A549 (cell line): ENCODE results near the gene RAET1E. TPM values are rescaled to one million over a fixed set of nuclear protein-coding genes. Genes with fewer than 3 reads are reported as not detected.

ENCODE experiments used
- ATAC-seq, 2 experiments: fragments of 200-7000 bp in 1 of 2; fragments of >200 bp in 1 of 2; cut with Nextera tagmentation in 1 of 2; cut with Tn5 transposase in 1 of 2; 3 replicates each; pipeline versions ENCODE4 v1.8.0 to v1.9.1; 2018 to 2020; ENCODE audit warnings: mild to moderate bottlenecking in 1 of 2, moderate library complexity in 1 of 2
- CTCF ChIA-PET: fragments of 300-600 bp; sonication (Branson Sonifier 250); formaldehyde crosslinking; extraction: SDS; loops from one replicate; lab custom pipeline; 2021; ENCODE audit warnings: antibody characterized with exemption, inconsistent platforms; lab: Yijun Ruan, JAX
- POLR2A ChIA-PET: fragments of 350-600 bp; formaldehyde crosslinking; extraction: SDS; loops from one replicate; lab custom pipeline; 2021; ENCODE audit warnings: antibody characterized with exemption, inconsistent platforms; lab: Yijun Ruan, JAX
- DNase-seq, 2 experiments: peaks; one replicate each; pipeline versions ENCODE4 v3.0.0 to v3.0.0-alpha.2; 2011 to 2016; ENCODE audit warnings: low read depth in 1 of 2, low spot score in 1 of 2
- FAIRE-seq: peaks from 2 replicates; lab custom pipeline; 2011; peaks lifted over from hg19 to GRCh38; lab: Jason Lieb, UNC
- H3K27ac ChIP-seq, 2 experiments: fragments of >200 bp; sonication (Bioruptor Twin); formaldehyde crosslinking; 3 replicates each; pipeline ENCODE4 v1.5.1; 2016 to 2017
- H3K4me1 ChIP-seq: fragments of >200 bp; sonication (Bioruptor Twin); formaldehyde crosslinking; 3 replicates; pipeline ENCODE4 v1.6.1; 2016
- H3K4me2 ChIP-seq: fragments of >200 bp; sonication (Bioruptor Twin); formaldehyde crosslinking; 3 replicates; pipeline ENCODE4 v1.6.1; 2016
- H3K4me3 ChIP-seq: fragments of >200 bp; sonication (Bioruptor Twin); formaldehyde crosslinking; 3 replicates; pipeline ENCODE4 v1.5.1; 2016
- H3K9me3 ChIP-seq: fragments of >200 bp; sonication (Bioruptor Twin); formaldehyde crosslinking; 3 replicates; pipeline ENCODE4 v1.6.1; 2016
- BHLHE40 ChIP-seq: IDR thresholded peaks from 2 replicates; pipeline ENCODE4 v1.6.1; 2012; ENCODE audit warnings: low read depth, low read length, inconsistent platforms
- CHD2 ChIP-seq: fragments of 150-350 bp; IDR thresholded peaks from 2 replicates; pipeline ENCODE4 v1.6.1; 2014; ENCODE audit warnings: low read length; ENCODE audit not compliant: partially characterized antibody
- EHMT2 ChIP-seq: fragments of 200-600 bp; sonication (generic); IDR thresholded peaks from 2 replicates; pipeline ENCODE4 v1.6.1; 2016; ENCODE audit warnings: antibody characterized with exemption, low read depth, mild to moderate bottlenecking, moderate library complexity
- EP300 ChIP-seq, 2 experiments: fragments of >200 bp; sonication (Bioruptor Twin); formaldehyde crosslinking; IDR thresholded peaks; 2 replicates in 1 of 2; 3 replicates in 1 of 2; pipeline ENCODE4 v1.6.1; 2016 to 2017
- FOSL2 ChIP-seq, 2 experiments: fragments of 450-650 bp in 1 of 2; fragments of >200 bp in 1 of 2; sonication (Bioruptor Twin) in 1 of 2; formaldehyde crosslinking; IDR thresholded peaks; 2 replicates each; pipeline versions ENCODE4 v1.5.0 to v1.6.1; 2016 to 2020; ENCODE audit warnings: mild to moderate bottlenecking in 1 of 2, moderate library complexity in 1 of 2
- FOXS1 ChIP-seq: fragments of 250-450 bp; sonication (Bioruptor Pico); IDR thresholded peaks from 2 replicates; pipeline ENCODE4 v1.5.0; 2020; ENCODE audit warnings: mild to moderate bottlenecking, moderate library complexity
- GATA3 ChIP-seq: IDR thresholded peaks from 2 replicates; pipeline ENCODE4 v1.6.1; 2012; ENCODE audit warnings: borderline replicate concordance
- HOXA7 ChIP-seq: fragments of 250-450 bp; sonication (Bioruptor Pico); IDR thresholded peaks from 2 replicates; pipeline ENCODE4 v1.5.0; 2020; ENCODE audit warnings: mild to moderate bottlenecking, moderate library complexity
- HOXB5 ChIP-seq: fragments of 250-450 bp; sonication (Bioruptor Pico); IDR thresholded peaks from 2 replicates; pipeline ENCODE4 v1.5.0; 2020; ENCODE audit warnings: mild to moderate bottlenecking, moderate library complexity
- JUN ChIP-seq, 2 experiments: fragments of >200 bp; sonication (Bioruptor Twin); formaldehyde crosslinking; IDR thresholded peaks; 2 replicates in 1 of 2; 3 replicates in 1 of 2; pipeline ENCODE4 v1.6.1; 2016 to 2017
- JUNB ChIP-seq: fragments of >200 bp; sonication (Bioruptor Twin); formaldehyde crosslinking; IDR thresholded peaks from 2 replicates; pipeline ENCODE4 v1.6.1; 2016
- KDM1A ChIP-seq: fragments of 200-600 bp; sonication (generic); IDR thresholded peaks from 2 replicates; pipeline ENCODE4 v1.6.1; 2016; ENCODE audit warnings: low read depth, mild to moderate bottlenecking
- MAX ChIP-seq: IDR thresholded peaks from 2 replicates; pipeline ENCODE4 v1.6.1; 2012
- NFE2L2 ChIP-seq: fragments of 150-350 bp; conservative IDR thresholded peaks from 2 replicates; pipeline ENCODE4 v1.6.1; 2014; ENCODE audit warnings: low read length
- POLR2A ChIP-seq: IDR thresholded peaks from 2 replicates; pipeline ENCODE4 v1.6.1; 2012; ENCODE audit warnings: mild to moderate bottlenecking, low read length
- POLR2AphosphoS2 ChIP-seq: conservative IDR thresholded peaks from 2 replicates; pipeline ENCODE4 v1.6.1; 2012; ENCODE audit warnings: low read length, improper control_type of control experiment, inconsistent platforms
- RAD21 ChIP-seq, 2 experiments: fragments of >200 bp in 1 of 2; sonication (Bioruptor Twin) in 1 of 2; formaldehyde crosslinking in 1 of 2; IDR thresholded peaks in 1 of 2; conservative IDR thresholded peaks in 1 of 2; 2 replicates in 1 of 2; 3 replicates in 1 of 2; pipeline ENCODE4 v1.6.1; 2012 to 2018; ENCODE audit warnings: inconsistent platforms in 1 of 2
- SREBF2 ChIP-seq: fragments of 450-650 bp; IDR thresholded peaks from 2 replicates; pipeline ENCODE4 v1.6.1; 2014; ENCODE audit warnings: mild to moderate bottlenecking, moderate library complexity
- ZC3H11A ChIP-seq: fragments of 450-650 bp; IDR thresholded peaks from 2 replicates; pipeline ENCODE4 v1.6.1; 2014; ENCODE audit warnings: antibody characterized with exemption, mild to moderate bottlenecking
- ZFP36 ChIP-seq: fragments of 450-650 bp; IDR thresholded peaks from 2 replicates; pipeline ENCODE4 v1.6.1; 2014; ENCODE audit warnings: borderline replicate concordance; ENCODE audit not compliant: partially characterized antibody
- WGBS: methylation state at CpG from one replicate; pipeline ENCODE4 v1.1.6; 2017; ENCODE audit errors: missing lambda C conversion rate; 5-methylcytosine and 5-hydroxymethylcytosine counted together
- polyA plus RNA-seq, 4 experiments: library from polyadenylated mRNA; depleted of rRNA in 3 of 4; stranded (reverse); fragments of >200 nt; fragmentation: RNase III in 1 of 4; extraction: RNeasy Plus Mini Kit Qiagen cat#74134 plus additional on column Dnase treatment in 1 of 4; gene quantifications; 2 replicates in 3 of 4; 3 replicates in 1 of 4; pipeline ENCODE4 v1.2.3, GENCODE V29; 2011 to 2017

RAET1E gene
- polyA plus RNA-seq, 2 of the 4 experiments (the other 2 are of a cell fraction): 2.8 to 4.5 TPM

GRCh38 chr6:149925253-149925973 is 27.5 kb upstream of the RAET1E start (continued):
- TF ChIP-seq FOXS1 (CRISPR knock-in tag): no peak
- TF ChIP-seq ZFP36: no peak
- TF ChIP-seq SREBF2: no peak
- no peak for TF ChIP-seq POLR2AphosphoS2

DNA sequence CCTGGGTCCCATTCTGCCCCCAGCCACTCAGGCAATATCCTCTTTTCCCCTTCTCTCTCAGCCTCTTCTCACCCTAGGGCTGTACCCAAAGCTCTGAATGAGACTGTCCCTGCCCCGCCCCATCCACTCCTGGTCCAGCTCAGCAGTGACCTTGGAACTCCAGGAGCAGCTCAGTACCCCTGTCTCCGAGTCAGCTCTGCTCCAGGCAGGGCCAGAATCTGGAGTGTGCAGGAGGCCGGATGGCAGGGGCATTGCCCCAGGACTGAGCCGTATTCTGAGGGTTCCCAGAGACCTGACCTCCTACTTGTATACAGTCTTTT is 27.0 kb upstream of the RAET1E start:
- Histone ChIP-seq H3K4me1 (peaks cover 11% of the 10 kb centered on the region; the same call in 1 of the 3 replicates), H3K27ac (peak overlapping the region in 1 of 2 experiments; percentile 88; a peak in 3 of 6 replicates), H3K4me3 (no peak overlapping the region), H3K4me2 (no peak overlapping the region), H3K9me3 (no peaks in the 10 kb centered on the region)
- ChIA-PET POLR2A (no interaction called here), CTCF (interaction anchor here (0.7 to 2.8 kb wide), 13 partner anchors 25 to 202 kb away, joined by 3 to 28 read pairs (median 5); no protein-coding TSS in a partner anchor)
- no peak for FAIRE-seq
- no peak for TF ChIP-seq GATA3
- no peak for DNase-seq
- ATAC-seq: no peak
- 63% methylated on average over 3 of the region's 4 CpGs for WGBS

GRCh38 chr6:149924206-149924932 is 26.5 kb upstream of the RAET1E start:
- H3K4me3 ChIP-seq: no peak overlapping the region
- TF ChIP-seq KDM1A (no peak), ZC3H11A (no peak), RAD21 (conservative IDR thresholded peaks at IDR 0.05 in 1 of 2, IDR thresholded peaks at IDR 0.05 in 1 of 2) (no peak), FOSL2 (IDR thresholded peaks at IDR 0.05) (no peak), FOSL2 (CRISPR knock-in tag; IDR thresholded peaks at IDR 0.05) (no peak), MAX (no peak)
- WGBS: 86% methylated on average over 9 of the region's 9 CpGs
- DNase-seq (no peak), FAIRE-seq (no peak), ATAC-seq (no peak)
- H3K27ac ChIP-seq: peak overlapping the region in 1 of 2 experiments; percentile 88; a peak in 1 of 6 replicates
- POLR2A ChIA-PET: no interaction called here
- H3K4me2 ChIP-seq: no peak overlapping the region
- peaks cover 11% of the 10 kb centered on the region; the same call in 1 of the 3 replicates for H3K4me1 ChIP-seq
- H3K9me3 ChIP-seq: no peaks in the 10 kb centered on the region
- CTCF ChIA-PET: interaction anchor here (0.8 to 2.8 kb wide), 11 partner anchors 40 to 201 kb away, joined by 3 to 28 read pairs (median 5); no protein-coding TSS in a partner anchor

DNA sequence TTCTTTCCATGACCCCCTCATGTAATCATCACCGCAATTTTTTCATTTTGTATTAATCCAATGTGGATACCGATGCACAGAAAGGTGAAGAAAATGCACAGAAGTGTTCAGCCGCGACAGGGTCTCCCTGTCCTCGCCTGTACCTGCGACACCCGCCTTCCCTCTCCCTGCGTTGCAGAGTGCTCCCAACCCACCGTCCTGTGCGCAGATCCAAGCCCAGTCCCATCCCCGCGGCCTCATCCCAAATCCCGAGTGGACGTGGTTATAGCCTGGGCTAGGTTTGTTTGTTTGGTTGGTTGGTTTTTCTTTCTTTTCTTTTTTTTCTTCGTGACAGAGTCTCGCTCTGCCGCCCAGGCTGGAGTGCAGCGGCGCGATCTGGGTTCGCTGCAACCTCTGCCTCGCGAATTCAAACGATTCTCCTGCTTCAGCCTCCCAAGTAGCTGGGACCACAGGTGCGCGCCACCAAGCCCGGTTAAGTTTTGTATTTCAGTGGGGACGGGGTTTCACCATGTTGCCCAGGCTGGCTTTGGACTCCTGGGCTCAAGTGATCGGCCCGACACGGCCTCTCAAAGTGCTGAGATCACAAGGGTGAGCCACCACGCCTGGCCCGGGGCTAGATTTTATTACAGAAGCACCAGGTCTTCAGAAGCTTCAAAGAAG is 25.5 kb upstream of the RAET1E start:
- Histone ChIP-seq H3K9me3 (no peaks in the 10 kb centered on the region), H3K4me2 (peak overlapping the region; percentile 79), H3K4me3 (peak overlapping the region; percentile 65), H3K4me1 (peaks cover 11% of the 10 kb centered on the region; the same call in 1 of the 3 replicates), H3K27ac (peak overlapping the region in 1 of 2 experiments; percentile 69; a peak in 3 of 6 replicates)
- ATAC-seq: peak; percentile 5; a peak in 2 of 6 replicates
- WGBS: 64% methylated on average over 33 of the region's 33 CpGs
- ChIA-PET CTCF (interaction anchor here (1.0 to 2.8 kb wide), 7 partner anchors 58 to 200 kb away, joined by 3 to 28 read pairs (median 6); no protein-coding TSS in a partner anchor), POLR2A (no interaction called here)
- TF ChIP-seq HOXB5 (CRISPR knock-in tag) (no peak), POLR2A (no peak), JUN (IDR thresholded peaks at IDR 0.05) (no peak), CHD2 (no peak), GATA3 (no peak), BHLHE40 (no peak), JUNB (no peak), KDM1A (no peak), EP300 (IDR thresholded peaks at IDR 0.05) (no peak), NFE2L2 (no peak), RAD21 (conservative IDR thresholded peaks at IDR 0.05 in 1 of 2, IDR thresholded peaks at IDR 0.05 in 1 of 2) (no peak), HOXA7 (CRISPR knock-in tag) (no peak), ZFP36 (no peak), EHMT2 (no peak)
- no peak for DNase-seq
- FAIRE-seq: no peak
